Amygdala (tissue), 56 donors: ENCODE measurements around the gene CD83.

Experiments used
- DNase-seq, 56 donors: peaks; one replicate each; lab custom pipeline; 2025; lab: John Stamatoyannopoulos, UW

The CD83 gene

GRCh38 chr6:14089224-14089623, 28.3 kb upstream of the CD83 start:
- DNase-seq: no peak

GRCh38 chr6:14091339-14091978, 26.1 kb upstream of the CD83 start:
- DNase-seq: no peak

GRCh38 chr6:14092316-14092715, 25.3 kb upstream of the CD83 start:
- no peak for DNase-seq

GRCh38 chr6:14092838-14093789, 24.5 kb upstream of the CD83 start:
- peak in 4 of 56 donors; percentile 5 to 49 (median 16) for DNase-seq

GRCh38 chr6:14094721-14095120, 22.9 kb upstream of the CD83 start:
- no peak for DNase-seq

GRCh38 chr6:14095437-14095836, 22.1 kb upstream of the CD83 start:
- DNase-seq: no peak

GRCh38 chr6:14100138-14100537, 17.4 kb upstream of the CD83 start:
- DNase-seq: no peak

- DNase-seq: no peak
These were observed 16.6 kb upstream of the CD83 start for GRCh38 chr6:14100966-14101365.

- DNase-seq: no peak
These were observed 15.2 kb upstream of the CD83 start for GRCh38 chr6:14102383-14102782.

- no peak for DNase-seq
These were observed 12.0 kb upstream of the CD83 start for GRCh38 chr6:14105547-14105946.

GRCh38 chr6:14107000-14107399, 10.6 kb upstream of the CD83 start:
- no peak for DNase-seq

- no peak for DNase-seq
These were observed 9.7 kb upstream of the CD83 start for GRCh38 chr6:14107711-14108494.

GRCh38 chr6:14108571-14109410, 8.8 kb upstream of the CD83 start:
- DNase-seq: peak in 26 of 56 donors; percentile 5 to 64 (median 21)

GRCh38 chr6:14109411-14109826, 8.2 kb upstream of the CD83 start:
- DNase-seq: no peak

- no peak for DNase-seq
These were observed 7.4 kb upstream of the CD83 start for GRCh38 chr6:14110001-14110818.

GRCh38 chr6:14113976-14114375, 3.6 kb upstream of the CD83 start:
- no peak for DNase-seq

GRCh38 chr6:14118091-14118439, 493 bp downstream of the CD83 start:
- no peak for DNase-seq

- DNase-seq: no peak
These were observed 874 bp downstream of the CD83 start for GRCh38 chr6:14118446-14118845.

GRCh38 chr6:14119784-14120183, 2.2 kb downstream of the CD83 start:
- DNase-seq: no peak
